Measurements from ENCODE around the gene GRHL1. TPM values are rescaled to one million over a fixed set of nuclear protein-coding genes. Genes with fewer than 3 reads are reported as not detected.

GRHL1 gene
- total RNA-seq, 1 experiment from 2014 or later: 3.2 TPM

GRCh38 chr2:9971890-9972289 lies 20.4 kb downstream of the GRHL1 start:
- no peak for DNase-seq (ENCODE audit: low read depth)

- DNase-seq (ENCODE audit: low read depth): peak; percentile 50
These were observed 21.4 kb downstream of the GRHL1 start for GRCh38 chr2:9972621-9973479.

- peak; percentile 51 for DNase-seq (ENCODE audit: low read depth)
These were observed 22.2 kb downstream of the GRHL1 start for GRCh38 chr2:9973690-9974089.

DNA sequence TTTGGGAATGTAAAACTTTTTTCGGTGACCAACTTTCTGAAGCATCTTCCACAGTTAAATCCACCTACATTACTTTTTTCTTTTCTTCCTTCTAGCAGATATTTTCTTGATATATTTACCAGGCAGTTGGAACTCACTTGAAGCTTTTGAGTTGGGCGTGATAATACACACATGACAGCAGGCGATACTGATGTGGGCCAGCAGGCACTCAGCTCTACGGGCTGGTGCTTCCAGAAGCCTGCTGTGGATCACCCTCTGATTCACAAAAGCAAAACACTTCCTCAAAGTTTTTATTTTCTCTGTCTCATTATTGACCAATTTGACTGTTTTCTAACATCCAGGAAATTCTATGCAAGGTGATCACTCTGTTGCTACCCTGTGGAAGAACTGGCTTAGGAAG lies 22.9 kb downstream of the GRHL1 start:
- no peak for DNase-seq (ENCODE audit: low read depth)

GRCh38 chr2:9975328-9975727 lies 23.8 kb downstream of the GRHL1 start:
- peak; percentile 73 for DNase-seq (ENCODE audit: low read depth)

- DNase-seq (ENCODE audit: low read depth): peak; percentile 98
These were observed 24.4 kb downstream of the GRHL1 start for GRCh38 chr2:9975805-9976447.

GRCh38 chr2:9979977-9980376 lies 28.5 kb downstream of the GRHL1 start:
- DNase-seq (ENCODE audit: low read depth): no peak

GRCh38 chr2:9980520-9980919 lies 29.0 kb downstream of the GRHL1 start:
- DNase-seq (ENCODE audit: low read depth): no peak

GRCh38 chr2:9981655-9982054 lies 30.2 kb downstream of the GRHL1 start:
- no peak for DNase-seq (ENCODE audit: low read depth)

DNA sequence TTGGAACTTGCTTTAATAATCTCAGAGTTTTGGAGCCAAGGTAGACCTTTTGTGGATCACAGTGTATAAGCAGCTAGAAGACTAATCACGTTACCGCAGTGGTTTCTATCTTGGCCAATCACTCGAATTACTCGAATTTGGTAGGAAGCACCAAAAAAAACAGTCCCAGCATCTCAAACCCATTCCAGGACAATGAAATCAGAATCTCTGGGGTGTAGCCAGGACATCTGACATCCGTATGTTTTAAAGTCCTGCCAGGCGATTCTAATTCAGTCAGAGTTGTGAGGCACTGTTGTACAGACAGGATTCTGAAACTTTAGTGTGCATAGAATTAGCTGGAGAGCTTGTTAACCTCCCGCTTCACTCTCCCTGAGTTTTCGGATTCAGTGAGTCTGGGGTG lies 30.8 kb downstream of the GRHL1 start:
- peak; percentile 63 for DNase-seq (ENCODE audit: low read depth)

DNA sequence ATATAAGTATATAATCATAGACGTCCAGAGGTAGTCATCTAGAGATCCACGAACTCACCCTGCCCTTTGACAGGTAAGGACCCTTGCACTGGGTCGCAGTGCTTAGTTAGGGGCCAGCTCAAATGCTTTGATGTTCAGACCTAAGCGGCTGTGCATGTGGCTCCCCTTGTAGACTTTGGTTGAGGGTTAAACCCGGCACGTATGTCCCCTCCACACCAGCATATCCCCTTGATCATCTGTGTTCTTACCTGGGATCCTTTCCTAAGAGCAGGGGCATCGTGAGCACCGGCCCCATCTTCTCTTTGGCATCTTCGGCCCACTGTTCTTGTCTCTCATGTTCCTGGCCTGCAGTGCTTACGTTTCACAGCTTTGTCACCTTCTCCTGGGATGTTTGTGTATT lies 31.4 kb downstream of the GRHL1 start:
- no peak for DNase-seq (ENCODE audit: low read depth)

DNA sequence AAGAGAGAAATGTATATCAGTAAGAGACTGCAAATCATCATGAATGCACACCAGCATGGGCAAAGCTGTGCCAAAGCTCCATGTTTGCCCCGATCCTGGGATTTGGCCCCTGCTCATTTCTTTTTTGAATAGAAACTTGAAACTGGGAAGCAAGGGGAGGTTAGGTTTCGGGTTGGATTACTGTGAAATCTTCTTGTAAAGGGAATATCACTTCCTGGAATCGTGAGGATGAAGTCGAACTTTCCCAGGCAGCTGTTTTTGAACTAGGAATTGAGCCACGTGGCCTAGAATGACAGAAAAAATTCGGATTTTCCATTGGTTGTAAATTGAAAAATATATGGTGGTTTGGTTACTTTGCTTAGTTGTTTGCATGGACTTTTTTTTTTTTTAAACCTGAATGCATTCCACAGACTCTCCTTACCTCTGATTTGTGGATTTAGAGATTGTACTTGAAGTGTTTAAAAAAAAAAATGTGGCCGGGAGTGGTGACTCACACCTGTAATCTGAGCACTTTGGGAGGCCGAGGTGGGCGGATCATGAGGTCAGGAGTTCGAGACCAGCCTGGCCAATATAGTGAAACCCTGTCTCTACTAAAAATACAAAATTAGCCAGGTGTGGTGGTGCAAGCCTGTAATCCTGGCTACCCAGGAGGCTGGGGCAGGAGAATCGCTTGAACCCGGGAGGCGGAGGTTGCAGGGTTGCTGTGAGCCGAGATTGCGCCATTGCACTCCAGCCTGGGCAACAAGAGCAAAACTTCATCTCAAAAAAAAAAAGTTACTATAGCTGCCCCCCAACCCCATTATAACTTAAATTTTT lies 32.1 kb downstream of the GRHL1 start:
- DNase-seq (ENCODE audit: low read depth): peak; percentile 56

DNA sequence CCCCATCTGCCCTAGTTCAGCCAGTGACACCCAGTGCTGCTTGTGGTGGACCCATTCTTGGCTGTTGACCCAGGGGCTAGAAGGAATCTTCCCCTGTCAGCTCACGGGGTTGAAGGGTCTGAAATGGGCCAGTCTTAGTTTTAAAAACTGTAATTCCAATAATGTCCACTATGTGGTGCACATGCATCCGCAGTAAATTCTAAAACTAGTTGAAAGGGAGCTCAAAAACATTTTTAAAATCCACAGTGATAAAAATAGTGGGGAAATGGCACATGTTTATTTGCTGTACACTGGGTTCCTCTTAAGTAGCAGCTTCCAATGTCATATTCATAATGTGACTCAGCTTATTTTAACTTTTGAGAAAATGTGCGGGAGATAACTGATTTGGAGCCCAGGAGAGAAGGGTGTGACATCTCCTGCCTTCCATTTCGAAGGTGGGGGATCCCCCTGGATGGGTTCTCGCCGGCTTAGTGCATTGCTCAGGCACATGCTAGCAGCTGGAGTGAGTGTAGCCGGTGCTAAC lies 32.8 kb downstream of the GRHL1 start:
- peak; percentile 26 for DNase-seq (ENCODE audit: low read depth)

DNA sequence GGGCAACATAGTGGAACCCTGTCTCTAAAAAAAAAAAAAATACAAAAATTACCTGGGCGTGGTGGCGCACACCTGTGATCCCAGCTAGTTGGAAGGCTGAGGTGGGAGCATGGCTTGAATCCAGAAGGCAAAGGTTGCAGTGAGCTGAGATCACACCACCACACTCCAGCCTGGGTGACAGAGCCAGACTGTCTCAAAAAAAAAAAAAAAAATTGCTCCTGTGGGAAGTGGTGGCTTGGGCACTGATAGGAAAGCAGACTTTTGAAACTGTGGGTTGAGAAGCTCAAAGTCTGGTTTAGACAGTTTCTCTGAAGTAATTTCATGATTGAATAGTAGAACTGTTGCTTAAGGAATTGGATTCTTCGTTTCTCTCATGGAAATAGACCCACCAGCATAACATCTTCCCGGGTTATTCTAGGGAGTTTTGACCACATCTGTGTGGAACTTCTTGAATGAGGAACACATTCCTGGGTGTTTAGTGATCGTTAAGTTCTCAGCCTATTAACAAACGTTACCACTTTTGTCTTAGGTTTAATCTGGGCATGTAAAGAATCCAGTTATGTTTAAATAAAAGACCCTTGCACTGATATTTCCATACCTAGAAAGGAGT lies 33.5 kb downstream of the GRHL1 start:
- DNase-seq (ENCODE audit: low read depth): peak; percentile 34

DNA sequence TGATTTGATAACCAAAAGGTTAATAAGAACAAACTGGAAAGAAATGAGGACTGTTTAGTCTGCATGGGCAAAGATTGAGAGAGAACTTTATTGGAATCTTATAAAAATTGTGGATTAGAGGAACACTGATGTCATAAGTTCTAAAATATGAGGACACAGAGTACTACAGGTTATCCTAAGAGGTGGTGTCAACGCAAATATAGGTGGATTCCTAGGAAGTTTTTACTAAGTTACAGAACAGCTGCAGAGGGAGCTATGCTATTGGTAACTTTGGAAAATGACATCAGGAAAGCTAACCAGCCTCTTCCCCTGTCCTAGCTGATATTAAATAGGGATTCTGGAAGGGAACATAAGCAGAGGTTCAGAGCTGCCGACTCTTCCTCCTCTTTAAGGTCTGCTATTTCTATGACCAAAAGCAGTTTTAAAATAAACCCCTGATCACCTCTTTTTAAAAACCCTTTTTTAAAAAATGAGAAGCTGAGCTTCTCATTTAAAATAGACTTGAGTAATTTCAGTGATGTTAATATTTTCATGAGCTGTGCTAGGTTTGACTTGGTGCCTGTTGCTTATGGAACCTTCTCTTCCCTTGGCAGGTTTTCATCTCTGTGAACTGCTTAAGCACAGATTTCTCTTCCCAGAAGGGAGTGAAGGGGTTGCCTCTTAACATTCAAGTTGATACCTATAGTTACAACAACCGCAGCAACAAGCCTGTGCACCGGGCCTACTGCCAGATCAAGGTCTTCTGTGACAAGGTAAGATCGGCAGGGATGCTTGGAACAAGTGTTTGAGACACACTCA lies 34.2 kb downstream of the GRHL1 start:
- DNase-seq (ENCODE audit: low read depth): no peak

DNA sequence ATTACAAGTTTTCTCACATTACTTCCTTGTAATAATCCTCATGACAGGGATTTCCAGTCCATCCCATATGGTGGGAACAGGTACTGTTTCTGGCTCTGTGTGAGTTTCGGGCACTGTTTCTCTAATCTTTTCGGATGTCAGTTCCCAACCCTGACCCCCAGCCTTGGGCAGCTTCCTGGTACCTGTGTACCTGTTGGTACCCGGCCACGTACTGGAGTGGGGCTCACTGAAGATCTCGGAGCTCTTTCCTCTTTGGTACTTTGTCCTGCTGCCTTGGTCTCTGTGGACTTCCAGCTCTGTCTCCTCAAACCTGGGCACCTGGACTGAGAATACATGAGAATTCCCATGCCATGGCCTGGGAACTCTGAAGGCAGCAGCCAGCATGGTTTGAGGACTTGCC lies 36.8 kb downstream of the GRHL1 start:
- no peak for DNase-seq (ENCODE audit: low read depth)

- DNase-seq (ENCODE audit: low read depth): no peak
These were observed 39.2 kb downstream of the GRHL1 start for GRCh38 chr2:9990736-9991135.

DNA sequence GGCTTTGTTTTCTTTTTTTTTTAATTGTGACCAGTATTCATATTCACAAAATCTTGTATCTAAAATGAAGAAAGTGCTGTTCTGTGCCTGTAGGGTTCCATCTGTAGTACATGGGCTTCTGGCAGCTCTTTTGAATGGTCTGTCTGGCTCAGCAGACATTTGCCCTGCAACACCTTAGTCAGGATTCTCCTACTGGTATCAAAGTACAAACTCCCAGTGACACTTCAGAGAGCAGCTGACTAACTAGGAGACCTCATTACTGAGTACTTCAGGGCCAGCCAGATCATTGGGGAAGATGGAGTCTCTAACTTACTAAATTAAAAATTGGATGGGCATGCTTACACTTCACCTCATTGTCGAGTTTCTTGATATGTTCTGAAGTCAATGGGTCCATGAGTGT lies 39.7 kb downstream of the GRHL1 start:
- no peak for DNase-seq (ENCODE audit: low read depth)

DNA sequence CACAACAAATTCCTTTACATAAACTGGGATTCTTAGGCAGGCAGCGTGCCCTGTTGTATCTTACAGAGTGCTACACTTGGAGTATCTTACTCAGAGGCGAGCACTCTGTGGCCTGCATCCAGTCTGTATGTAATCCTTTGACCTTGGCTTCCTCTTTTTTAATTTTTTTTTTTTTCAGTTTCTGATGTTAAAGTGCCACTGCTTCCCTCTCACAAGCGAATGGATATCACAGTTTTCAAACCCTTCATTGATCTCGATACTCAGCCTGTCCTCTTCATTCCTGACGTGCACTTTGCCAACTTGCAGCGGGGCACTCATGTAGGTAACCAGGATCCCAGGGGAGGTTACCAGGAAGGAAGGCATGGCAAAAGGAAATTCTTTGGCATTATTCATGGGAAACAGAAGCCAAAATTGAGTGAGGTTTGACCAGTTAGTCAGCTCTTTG lies 40.4 kb downstream of the GRHL1 start:
- peak; percentile 53 for DNase-seq (ENCODE audit: low read depth)

GRCh38 chr2:9992427-9993187 lies 41.1 kb downstream of the GRHL1 start:
- DNase-seq (ENCODE audit: low read depth): no peak

All from M059J (cell line).